Heart right ventricle (tissue), 16 donors: ENCODE data around the gene ZNF81. TPM values are rescaled to one million over a fixed set of nuclear protein-coding genes. Genes with fewer than 3 reads are reported as not detected.

ENCODE experiments used
- ATAC-seq, 8 donors: fragments of 200-7000 bp; cut with Tn5 transposase; one replicate each; pipeline ENCODE4 v1.9.1; 2020; ENCODE audit warnings: mild to moderate bottlenecking in 8 of 8, moderate library complexity in 8 of 8, moderate number of reproducible peaks in 1 of 8
- DNase-seq, 2 donors: peaks; one replicate each; pipeline ENCODE4 v3.0.0-alpha.2; 2020
- H3K27ac ChIP-seq, 10 donors: fragments of 200-600 bp; sonication (generic) in 2 of 10; one replicate each; pipeline versions ENCODE4 v1.5.0 to v1.8.0; 2020 to 2022; ENCODE audit warnings: mild to moderate bottlenecking in 3 of 10
- H3K27me3 ChIP-seq, 7 donors: fragments of 200-600 bp; one replicate each; pipeline ENCODE4 v1.8.0; 2021 to 2022; ENCODE audit warnings: mild to moderate bottlenecking in 2 of 7
- H3K36me3 ChIP-seq, 9 donors: fragments of 200-600 bp; sonication (generic) in 1 of 9; one replicate each; pipeline versions ENCODE4 v1.5.0 to v1.8.0; 2020 to 2022; ENCODE audit warnings: mild to moderate bottlenecking in 2 of 9
- H3K4me1 ChIP-seq, 9 donors: fragments of 200-600 bp; sonication (generic) in 1 of 9; one replicate each; pipeline versions ENCODE4 v1.5.0 to v1.8.0; 2020 to 2022; ENCODE audit warnings: mild to moderate bottlenecking in 4 of 9
- H3K4me3 ChIP-seq, 10 donors: fragments of 200-600 bp; sonication (generic) in 2 of 10; one replicate each; pipeline versions ENCODE4 v1.5.0 to v1.8.0; 2020 to 2022; ENCODE audit warnings: mild to moderate bottlenecking in 7 of 10, moderate library complexity in 2 of 10
- H3K9me3 ChIP-seq, 11 donors: fragments of 200-600 bp in 10 of 11; sonication (generic) in 2 of 11; one replicate each; pipeline versions ENCODE4 v1.5.0 to v1.8.0; 2013 to 2022; ENCODE audit warnings: mild to moderate bottlenecking in 2 of 11, control low read depth in 1 of 11, moderate library complexity in 1 of 11
- CTCF ChIP-seq, 9 donors: fragments of 200-600 bp; sonication (generic) in 2 of 9; IDR thresholded peaks; one replicate each; pipeline versions ENCODE4 v1.5.0 to v1.8.0; 2021 to 2022; ENCODE audit warnings: antibody characterized with exemption in 9 of 9, mild to moderate bottlenecking in 5 of 9, moderate library complexity in 1 of 9
- WGBS, 2 donors: extraction: QIAGEN DNeasy Blood & Tissue Kit; methylation state at CpG; one replicate each; pipeline ENCODE4 v1.1.7; 2013; ENCODE audit warnings: inconsistent platforms in 1 of 2; 5-methylcytosine and 5-hydroxymethylcytosine counted together
- intact Hi-C, 10 donors: fragments of 100-400 bp; cut with DNase I; formaldehyde crosslinking; loops; one replicate each; pipeline versions ENCODE4 v1.11.1 to v1.14.2; 2022
- polyA plus RNA-seq, 2 donors: library from polyadenylated mRNA; stranded (reverse); fragments of 200-250 nt; gene quantifications; one replicate each; pipeline ENCODE4 v1.2.3, GENCODE V29; 2013
- total RNA-seq, 10 donors: library from RNA; stranded (reverse); fragmentation: NEBNext Ultra II Directional in 3 of 10; extraction: Animal tissue kit (Norgen Biotek cat#: 25700) in 3 of 10; gene quantifications; one replicate each; pipeline versions ENCODE4 v1.2.1 to v1.2.4, GENCODE V29; 2021 to 2023
- donor health status: Arrhythmogenic right ventricular cardiomyopathy.
- donor health status: ischemic (EF 13 %, LVEDD 7.1; RV severe dilation, severe dysfunction).
- donor health status: healthy with polysubstance abuse.
- donor health status: DM: no; HTN: yes; CAD: no.
- donor health status: DM: no; HTN: no; CAD: no.
- donor health status: ischemic (EF 25% LVEDD 6.9; RV normal size, moderate dysfunction).
- donor health status: ischemic (EF 25% LVEDD 5.7; RV mildly dilated, moderate dysfunction).
- donor health status: healthy.
- donor health status: DM: yes; HTN: yes; CAD: no.
- donor health status: Ischemic cardiomyopathy.
- donor health status: ischemic (EF 35%, LVEDD 5.7; RV mildly dilated, moderate dysfunction).
- donor health status: nonischemic (EF 11% LVEDD 7.7; RV severe dilation, severe dysfunction).
- donor health status: DM: yes; HTN: yes; CAD: no.
- donor health status: PGD.
- donor health status: ischemic (EF 29% LVEDD 5.4; RV normal size, mild dysfunction).
- donor health status: nonischemic (EF 23%, LVEDD 6.1; RV moderate dilation, normal function).

The ZNF81 gene
- total and polyA plus RNA-seq, 12 donors, result 1.8 to 10.1 (median 6.5) TPM

- peaks cover 0 to 4% (median 0%) of the 10 kb centered on the region in 7 donors for H3K27me3 ChIP-seq
- H3K9me3 ChIP-seq, result no peaks in the 10 kb centered on the region
- H3K36me3 ChIP-seq, result peaks cover 0 to 10% (median 0%) of the 10 kb centered on the region in 9 donors
- no peak for ATAC-seq
- no peak for TF ChIP-seq CTCF (IDR thresholded peaks at IDR 0.05)
- H3K4me3 ChIP-seq, result no peak overlapping the region
- H3K27ac ChIP-seq, result no peak overlapping the region
- 89 to 93% methylated on average over 1 of the region's 1 CpG for WGBS, 2 donors
- H3K4me1 ChIP-seq, result no peaks in the 10 kb centered on the region
- DNase-seq, result no peak
- intact Hi-C loops, result no loop called here
These were observed 28.1 kb downstream of the ZNF81 start for GRCh38 chrX:47864785-47865184.

GRCh38 chrX:47873123-47873522, 36.4 kb downstream of the ZNF81 start:
- no peak for TF ChIP-seq CTCF (IDR thresholded peaks at IDR 0.05)
- H3K27ac ChIP-seq, result no peak overlapping the region
- WGBS, 2 donors, result 92 to 95% methylated on average over 3 of the region's 3 CpGs
- H3K4me3 ChIP-seq, result no peak overlapping the region
- intact Hi-C loops, result loop anchor here in 1 of 10 donors (5.0 kb wide), 1 partner anchor 1016 kb away; no protein-coding TSS in a partner anchor
- peaks cover 0 to 17% (median 0%) of the 10 kb centered on the region in 11 donors for H3K9me3 ChIP-seq
- peaks cover 0 to 4% (median 0%) of the 10 kb centered on the region in 7 donors for H3K27me3 ChIP-seq
- DNase-seq (no peak), ATAC-seq (no peak)
- H3K36me3 ChIP-seq, result peaks cover 0 to 18% (median 0%) of the 10 kb centered on the region in 9 donors
- H3K4me1 ChIP-seq, result no peaks in the 10 kb centered on the region

GRCh38 chrX:47877327-47877726, 40.6 kb downstream of the ZNF81 start:
- intact Hi-C loops, result no loop called here
- no peaks in the 10 kb centered on the region for H3K4me1 ChIP-seq
- DNase-seq, result no peak
- H3K27ac ChIP-seq, result no peak overlapping the region
- no peaks in the 10 kb centered on the region for H3K27me3 ChIP-seq
- 92 to 99% methylated on average over 6 of the region's 6 CpGs for WGBS, 2 donors
- peaks cover 0 to 11% (median 0%) of the 10 kb centered on the region in 11 donors for H3K9me3 ChIP-seq
- TF ChIP-seq CTCF (IDR thresholded peaks at IDR 0.05), result no peak
- ATAC-seq, result no peak
- H3K36me3 ChIP-seq, result peaks cover 0 to 18% (median 0%) of the 10 kb centered on the region in 9 donors
- no peak overlapping the region for H3K4me3 ChIP-seq

GRCh38 chrX:47878198-47878597, 41.5 kb downstream of the ZNF81 start:
- DNase-seq (no peak), ATAC-seq (no peak)
- Histone ChIP-seq H3K9me3 (peaks cover 0 to 5% (median 0%) of the 10 kb centered on the region in 11 donors), H3K27ac (no peak overlapping the region), H3K27me3 (no peaks in the 10 kb centered on the region), H3K36me3 (peaks cover 0 to 18% (median 0%) of the 10 kb centered on the region in 9 donors), H3K4me1 (no peaks in the 10 kb centered on the region), H3K4me3 (no peak overlapping the region)
- WGBS, 2 donors, result 100% methylated on average over 3 of the region's 3 CpGs
- intact Hi-C loops, result no loop called here
- no peak for TF ChIP-seq CTCF (IDR thresholded peaks at IDR 0.05)
